Adrenal gland (tissue), 12 donors: ENCODE measurements around the gene IGSF10. TPM values are rescaled to one million over a fixed set of nuclear protein-coding genes. Genes with fewer than 3 reads are reported as not detected.

Source experiments
- DNase-seq, 7 donors: peaks; one replicate each; pipeline ENCODE4 v3.0.0-alpha.2; 2019 to 2020
- H3K27ac ChIP-seq, 5 donors: fragments of 200-600 bp; sonication (generic) in 4 of 5; 1 replicate in 3 of 5; 2 replicates in 2 of 5; pipeline versions ENCODE4 v1.5.1 to v1.8.0; 2016 to 2020; ENCODE audit warnings: mild to moderate bottlenecking in 1 of 5
- H3K27me3 ChIP-seq: fragments of 200-600 bp; 2 replicates; pipeline ENCODE4 v1.8.0; 2021
- H3K36me3 ChIP-seq, 2 donors: fragments of 200-600 bp; replicated peaks in 1 of 2; 1 replicate in 1 of 2; 2 replicates in 1 of 2; pipeline versions ENCODE4 v1.5.1 to v1.8.0; 2018 to 2022
- H3K4me1 ChIP-seq, 2 donors: fragments of 200-600 bp; replicated peaks in 1 of 2; 1 replicate in 1 of 2; 2 replicates in 1 of 2; pipeline versions ENCODE4 v1.5.1 to v1.8.0; 2018 to 2021
- H3K4me3 ChIP-seq, 4 donors: fragments of 200-600 bp; sonication (generic) in 3 of 4; one replicate each; pipeline ENCODE4 v1.5.1; 2016 to 2018
- H3K9me3 ChIP-seq, 3 donors: fragments of 200-600 bp; sonication (generic) in 1 of 3; replicated peaks in 1 of 3; 1 replicate in 2 of 3; 2 replicates in 1 of 3; pipeline versions ENCODE4 v1.5.1 to v1.8.0; 2016 to 2021
- CTCF ChIP-seq, 6 experiments: fragments of 450-650 bp in 4 of 6; fragments of 200-600 bp in 2 of 6; sonication (generic) in 1 of 6; IDR thresholded peaks; 1 replicate in 5 of 6; 2 replicates in 1 of 6; pipeline versions ENCODE4 v1.5.1 to v1.8.0; 2016 to 2021; ENCODE audit warnings: antibody characterized with exemption in 6 of 6, mild to moderate bottlenecking in 2 of 6, moderate library complexity in 1 of 6
- POLR2A ChIP-seq, 2 donors: fragments of 450-650 bp; IDR thresholded peaks; one replicate each; pipeline ENCODE4 v1.6.1; 2017; ENCODE audit warnings: antibody characterized with exemption in 2 of 2, mild to moderate bottlenecking in 2 of 2, moderate library complexity in 1 of 2
- WGBS, 4 donors: extraction: QIAGEN DNeasy Blood & Tissue Kit in 2 of 4; methylation state at CpG; one replicate each; pipeline versions ENCODE4 v1.1.5 to v1.1.7; 2013 to 2017; 5-methylcytosine and 5-hydroxymethylcytosine counted together
- intact Hi-C, 2 donors: fragments of 100-400 bp; cut with DNase I; formaldehyde crosslinking; loops; one replicate each; pipeline versions ENCODE4 v1.14.1 to v1.15.0; 2022 to 2023
- polyA plus RNA-seq, 3 donors: library from polyadenylated mRNA; stranded (reverse); fragments of 200-250 nt in 2 of 3; fragments of 350-450 nt in 1 of 3; fragmentation: Illumina TruSeq in 1 of 3; extraction: RNeasy Lipid Tissue Mini Kit (QIAGEN cat#74804) in 1 of 3; gene quantifications; one replicate each; pipeline ENCODE4 v1.2.3, GENCODE V29; 2013 to 2014
- total RNA-seq, 9 donors: library from RNA; depleted of rRNA in 4 of 9; stranded (reverse); fragments of >200 nt in 4 of 9; fragments of 120-200 nt in 1 of 9; fragmentation: NEBNext Ultra II Directional in 1 of 9; extraction: Animal tissue kit (Norgen Biotek cat#: 25700) in 1 of 9; gene quantifications; one replicate each; pipeline versions ENCODE4 v1.1.0 to v1.2.4, GENCODE V29; 2013 to 2023
- donor health status: healthy with polysubstance abuse.
- donor health status: Bipolar disorder and iron deficiency.
- donor health status: DM: yes; HTN: yes; CAD: no.
- donor health status: DM: no; HTN: no; CAD: no.
- donor health status: DM: no; HTN: no; CAD: no.
- donor health status: DM: yes; HTN: yes; CAD: no.

The IGSF10 gene
- total and polyA plus RNA-seq, 12 donors, result 0.67 to 33.7 (median 7.6) TPM

- 0 to 41% (median 30%) methylated on average over 1 of the region's 1 CpG for WGBS, 4 donors
- H3K36me3 ChIP-seq, result no peaks in the 10 kb centered on the region
- H3K4me1 ChIP-seq, result no peaks in the 10 kb centered on the region
- H3K9me3 ChIP-seq, result no peaks in the 10 kb centered on the region
- intact Hi-C loops, result no loop called here
- no peak for DNase-seq
- H3K27ac ChIP-seq, result no peak overlapping the region
- no peaks in the 10 kb centered on the region for H3K27me3 ChIP-seq
- TF ChIP-seq POLR2A (IDR thresholded peaks at IDR 0.05), result no peak
- TF ChIP-seq CTCF (IDR thresholded peaks at IDR 0.05), result no peak
- H3K4me3 ChIP-seq, result no peak overlapping the region
Observed at GRCh38 chr3:151479452-151479851, 18.6 kb upstream of the IGSF10 start.

- Histone ChIP-seq H3K27ac (no peak overlapping the region), H3K4me1 (no peaks in the 10 kb centered on the region), H3K36me3 (no peaks in the 10 kb centered on the region), H3K9me3 (no peaks in the 10 kb centered on the region), H3K4me3 (no peak overlapping the region), H3K27me3 (no peaks in the 10 kb centered on the region)
- no peak for TF ChIP-seq POLR2A (IDR thresholded peaks at IDR 0.05)
- TF ChIP-seq CTCF (IDR thresholded peaks at IDR 0.05), result no peak
- DNase-seq, result no peak
- WGBS, 4 donors, result 59 to 67% (median 60%) methylated on average over 1 of the region's 1 CpG
- intact Hi-C loops, result no loop called here
Observed at GRCh38 chr3:151478335-151478697, 17.5 kb upstream of the IGSF10 start.

- Histone ChIP-seq H3K9me3 (no peaks in the 10 kb centered on the region), H3K27me3 (no peaks in the 10 kb centered on the region), H3K36me3 (no peaks in the 10 kb centered on the region), H3K4me3 (no peak overlapping the region), H3K4me1 (no peaks in the 10 kb centered on the region), H3K27ac (no peak overlapping the region)
- intact Hi-C loops, result no loop called here
- DNase-seq, result no peak
- no peak for TF ChIP-seq CTCF (IDR thresholded peaks at IDR 0.05)
- no peak for TF ChIP-seq POLR2A (IDR thresholded peaks at IDR 0.05)
- 84 to 91% (median 88%) methylated on average over 2 of the region's 2 CpGs for WGBS, 4 donors
Observed at GRCh38 chr3:151477591-151478334, 16.9 kb upstream of the IGSF10 start.

GRCh38 chr3:151476344-151477018 lies 15.6 kb upstream of the IGSF10 start:
- no peak overlapping the region for H3K27ac ChIP-seq
- H3K9me3 ChIP-seq, result no peaks in the 10 kb centered on the region
- no peaks in the 10 kb centered on the region for H3K27me3 ChIP-seq
- intact Hi-C loops, result no loop called here
- no peak overlapping the region for H3K4me3 ChIP-seq
- TF ChIP-seq POLR2A (IDR thresholded peaks at IDR 0.05), result no peak
- TF ChIP-seq CTCF (IDR thresholded peaks at IDR 0.05), result no peak
- H3K36me3 ChIP-seq, result no peaks in the 10 kb centered on the region
- 58 to 85% (median 81%) methylated on average over 5 to 7 of the region's 7 CpGs for WGBS, 4 donors
- H3K4me1 ChIP-seq, result no peaks in the 10 kb centered on the region
- DNase-seq, result no peak
